Ascending aorta (tissue), 2 donors: Measurements from ENCODE around the gene SV2B. TPM values are rescaled to one million over a fixed set of nuclear protein-coding genes. Genes with fewer than 3 reads are reported as not detected.

Source experiments
- DNase-seq, 2 donors: peaks; one replicate each; pipeline ENCODE4 v3.0.0-alpha.2; 2019; ENCODE audit warnings: low spot score in 2 of 2
- H3K27ac ChIP-seq, 2 donors: fragments of 200-600 bp; sonication (generic); one replicate each; pipeline ENCODE4 v1.5.1; 2016 to 2017; ENCODE audit warnings: mild to moderate bottlenecking in 1 of 2
- H3K27me3 ChIP-seq: fragments of 200-600 bp; sonication (generic); one replicate; pipeline ENCODE4 v1.5.1; 2017
- H3K36me3 ChIP-seq, 2 donors: fragments of 200-600 bp; sonication (generic); one replicate each; pipeline ENCODE4 v1.5.1; 2016
- H3K4me1 ChIP-seq, 2 donors: fragments of 200-600 bp; sonication (generic); one replicate each; pipeline ENCODE4 v1.5.1; 2016 to 2017; ENCODE audit warnings: mild to moderate bottlenecking in 1 of 2
- H3K4me3 ChIP-seq, 2 donors: fragments of 200-600 bp; sonication (generic); one replicate each; pipeline ENCODE4 v1.5.1; 2016 to 2017; ENCODE audit warnings: mild to moderate bottlenecking in 1 of 2
- H3K9me3 ChIP-seq, 2 donors: fragments of 200-600 bp; sonication (generic); one replicate each; pipeline ENCODE4 v1.5.1; 2016
- intact Hi-C: fragments of 100-400 bp; cut with DNase I; formaldehyde crosslinking; loops from one replicate; pipeline ENCODE4 v1.15.1; 2023
- total RNA-seq: library from RNA; depleted of rRNA; stranded (reverse); fragments of >200 nt; gene quantifications from one replicate; pipeline ENCODE4 v1.1.0, GENCODE V29; 2016
- TF ChIP-seq, protein P1 (sequence below), 3 experiments: fragments of 200-600 bp in 2 of 3; fragments of 450-650 bp in 1 of 3; sonication (generic) in 2 of 3; IDR thresholded peaks; one replicate each; pipeline ENCODE4 v1.5.1; 2016 to 2019; ENCODE audit warnings: antibody characterized with exemption in 3 of 3, mild to moderate bottlenecking in 1 of 3, moderate library complexity in 1 of 3

SV2B gene
- total RNA-seq, 1 donor from 2014 or later, result 0.11 TPM

DNA sequence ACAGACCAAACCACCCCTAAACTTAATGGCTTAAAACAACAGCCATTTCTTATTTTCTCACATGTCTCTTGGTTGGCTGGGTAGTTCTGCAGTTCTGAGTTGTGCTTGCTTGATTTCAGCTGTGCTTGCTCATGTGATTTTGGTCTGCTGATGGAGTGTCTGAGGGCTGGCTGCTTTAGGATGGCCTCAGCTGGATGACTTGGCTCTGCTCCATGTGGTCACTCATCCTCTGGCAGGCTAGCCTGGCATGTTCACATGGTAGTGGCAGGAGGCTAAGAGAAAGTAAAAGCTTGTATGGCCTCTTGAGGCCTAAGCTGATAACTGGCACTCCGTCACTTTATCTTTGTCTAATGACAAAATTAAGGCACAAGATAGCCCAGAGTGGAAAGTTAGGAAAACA is 4.1 kb downstream of the SV2B start:
- no peak for DNase-seq
- intact Hi-C loops, result no loop called here
- no peaks in the 10 kb centered on the region for H3K27me3 ChIP-seq
- H3K9me3 ChIP-seq, result no peaks in the 10 kb centered on the region
- no peaks in the 10 kb centered on the region for H3K36me3 ChIP-seq
- no peak overlapping the region for H3K27ac ChIP-seq
- H3K4me1 ChIP-seq, result no peaks in the 10 kb centered on the region
- no peak overlapping the region for H3K4me3 ChIP-seq
- TF ChIP-seq, protein P1, sequence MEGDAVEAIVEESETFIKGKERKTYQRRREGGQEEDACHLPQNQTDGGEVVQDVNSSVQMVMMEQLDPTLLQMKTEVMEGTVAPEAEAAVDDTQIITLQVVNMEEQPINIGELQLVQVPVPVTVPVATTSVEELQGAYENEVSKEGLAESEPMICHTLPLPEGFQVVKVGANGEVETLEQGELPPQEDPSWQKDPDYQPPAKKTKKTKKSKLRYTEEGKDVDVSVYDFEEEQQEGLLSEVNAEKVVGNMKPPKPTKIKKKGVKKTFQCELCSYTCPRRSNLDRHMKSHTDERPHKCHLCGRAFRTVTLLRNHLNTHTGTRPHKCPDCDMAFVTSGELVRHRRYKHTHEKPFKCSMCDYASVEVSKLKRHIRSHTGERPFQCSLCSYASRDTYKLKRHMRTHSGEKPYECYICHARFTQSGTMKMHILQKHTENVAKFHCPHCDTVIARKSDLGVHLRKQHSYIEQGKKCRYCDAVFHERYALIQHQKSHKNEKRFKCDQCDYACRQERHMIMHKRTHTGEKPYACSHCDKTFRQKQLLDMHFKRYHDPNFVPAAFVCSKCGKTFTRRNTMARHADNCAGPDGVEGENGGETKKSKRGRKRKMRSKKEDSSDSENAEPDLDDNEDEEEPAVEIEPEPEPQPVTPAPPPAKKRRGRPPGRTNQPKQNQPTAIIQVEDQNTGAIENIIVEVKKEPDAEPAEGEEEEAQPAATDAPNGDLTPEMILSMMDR (IDR thresholded peaks at IDR 0.05), result no peak

- TF ChIP-seq, protein P1 (IDR thresholded peaks at IDR 0.05), result no peak
- Histone ChIP-seq H3K9me3 (no peaks in the 10 kb centered on the region), H3K36me3 (no peaks in the 10 kb centered on the region), H3K4me1 (no peaks in the 10 kb centered on the region), H3K27ac (no peak overlapping the region), H3K27me3 (no peaks in the 10 kb centered on the region), H3K4me3 (no peak overlapping the region)
- no peak for DNase-seq
- intact Hi-C loops, result no loop called here
These were observed 8.4 kb downstream of the SV2B start for GRCh38 chr15:91108421-91108820.

DNA sequence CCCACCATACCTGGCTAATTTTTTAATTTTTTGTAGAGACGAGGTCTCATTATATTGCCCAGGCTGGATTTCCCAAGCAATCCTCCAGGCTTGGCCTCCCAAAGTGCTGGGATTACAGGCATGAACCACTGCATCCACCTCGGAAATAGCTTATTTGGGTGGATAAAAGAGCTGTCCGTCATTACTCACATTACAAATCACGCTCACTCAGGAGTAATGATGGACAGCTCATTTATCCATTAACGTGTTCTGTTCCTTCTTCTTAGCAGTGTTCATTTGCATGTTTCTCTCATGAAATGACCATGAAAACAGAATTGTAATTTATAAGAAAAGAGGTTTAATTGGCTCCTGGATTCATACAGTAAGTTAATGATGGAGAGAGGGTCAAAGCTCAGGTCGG is 9.8 kb downstream of the SV2B start:
- Histone ChIP-seq H3K36me3 (no peaks in the 10 kb centered on the region), H3K9me3 (no peaks in the 10 kb centered on the region), H3K4me3 (no peak overlapping the region), H3K27ac (no peak overlapping the region), H3K27me3 (no peaks in the 10 kb centered on the region), H3K4me1 (no peaks in the 10 kb centered on the region)
- TF ChIP-seq, protein P1 (IDR thresholded peaks at IDR 0.05), result no peak
- intact Hi-C loops, result no loop called here
- DNase-seq, result no peak

- Histone ChIP-seq H3K36me3 (no peaks in the 10 kb centered on the region), H3K4me1 (no peaks in the 10 kb centered on the region), H3K4me3 (no peak overlapping the region), H3K9me3 (no peaks in the 10 kb centered on the region), H3K27me3 (no peaks in the 10 kb centered on the region), H3K27ac (no peak overlapping the region)
- TF ChIP-seq, protein P1 (IDR thresholded peaks at IDR 0.05), result no peak
- no peak for DNase-seq
- intact Hi-C loops, result no loop called here
These were observed 10.3 kb downstream of the SV2B start for GRCh38 chr15:91110407-91110806.

- H3K9me3 ChIP-seq, result no peaks in the 10 kb centered on the region
- no peak overlapping the region for H3K4me3 ChIP-seq
- H3K36me3 ChIP-seq, result no peaks in the 10 kb centered on the region
- no peak for DNase-seq
- no peaks in the 10 kb centered on the region for H3K27me3 ChIP-seq
- TF ChIP-seq, protein P1 (IDR thresholded peaks at IDR 0.05), result no peak
- intact Hi-C loops, result no loop called here
- H3K4me1 ChIP-seq, result no peaks in the 10 kb centered on the region
- no peak overlapping the region for H3K27ac ChIP-seq
These were observed 13.0 kb downstream of the SV2B start for GRCh38 chr15:91113030-91113429.

DNA sequence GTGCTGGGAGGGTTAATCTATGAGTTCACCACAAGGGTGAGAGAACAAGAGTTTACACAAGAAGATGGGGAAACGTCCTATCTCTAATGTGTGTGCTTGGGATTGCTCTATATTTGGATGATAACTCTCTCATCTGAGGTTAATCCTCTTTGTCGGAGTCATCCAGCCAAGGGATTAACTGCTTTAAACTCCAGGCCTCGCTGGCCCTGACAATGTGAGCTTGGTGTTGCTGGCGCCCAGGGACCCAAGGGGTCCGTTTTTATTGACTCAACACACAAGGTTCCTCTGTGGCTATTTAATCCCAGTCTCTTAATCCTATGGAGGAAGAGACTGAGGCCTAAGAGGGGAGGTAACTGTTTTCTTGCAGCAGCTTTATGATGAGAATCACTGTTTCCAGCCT is 14.2 kb downstream of the SV2B start:
- intact Hi-C loops, result no loop called here
- H3K4me1 ChIP-seq, result no peaks in the 10 kb centered on the region
- H3K36me3 ChIP-seq, result no peaks in the 10 kb centered on the region
- TF ChIP-seq, protein P1 (IDR thresholded peaks at IDR 0.05), result no peak
- no peaks in the 10 kb centered on the region for H3K9me3 ChIP-seq
- no peak for DNase-seq
- no peak overlapping the region for H3K4me3 ChIP-seq
- H3K27ac ChIP-seq, result no peak overlapping the region
- no peaks in the 10 kb centered on the region for H3K27me3 ChIP-seq
